WTC11 (cell line): ENCODE measurements around the gene HOXD8. TPM values are rescaled to one million over a fixed set of nuclear protein-coding genes. Genes with fewer than 3 reads are reported as not detected.

Experiments
- ATAC-seq: fragments of 200-7000 bp; cut with Tn5 transposase; 2 replicates; pipeline ENCODE4 v1.10.0; 2021; ENCODE audit warnings: mild to moderate bottlenecking, moderate library complexity
- CTCF ChIA-PET: fragments of 300-600 bp; sonication (Branson Sonifier 250); formaldehyde crosslinking; loops from one replicate; lab custom pipeline; 2021; ENCODE audit warnings: antibody characterized with exemption; lab: Charles Lee
- POLR2A ChIA-PET: fragments of 350-600 bp; sonication (Branson Sonifier 250); formaldehyde crosslinking; loops from one replicate; lab custom pipeline; 2021; ENCODE audit warnings: antibody characterized with exemption; lab: Charles Lee
- DNase-seq: peaks from one replicate; pipeline ENCODE4 v3.0.0; 2021; ENCODE audit warnings: low spot score
- H3K27ac Mint-ChIP-seq: 2 replicates; pipeline ENCODE4 v1.8.0; 2021; ENCODE audit warnings: mixed read lengths
- H3K27me3 Mint-ChIP-seq: 2 replicates; pipeline ENCODE4 v1.8.0; 2021; ENCODE audit warnings: low read depth, mild to moderate bottlenecking, moderate library complexity, mixed read lengths
- H3K36me3 Mint-ChIP-seq: 2 replicates; pipeline ENCODE4 v1.8.0; 2021; ENCODE audit warnings: mixed read lengths
- H3K4me1 Mint-ChIP-seq: 2 replicates; pipeline ENCODE4 v1.8.0; 2022; ENCODE audit warnings: mixed read lengths
- H3K4me3 Mint-ChIP-seq: 2 replicates; pipeline ENCODE4 v1.8.0; 2021; ENCODE audit warnings: mild to moderate bottlenecking, moderate library complexity, mixed read lengths
- H3K9me3 Mint-ChIP-seq: 2 replicates; pipeline ENCODE4 v1.8.0; 2021; ENCODE audit warnings: mixed read lengths
- ELF4 ChIP-seq: sonication (generic); formaldehyde crosslinking; IDR thresholded peaks from 2 replicates; pipeline ENCODE4 v1.8.1; 2022; ENCODE audit warnings: low read depth, mild to moderate bottlenecking, moderate library complexity, missing genetic modification reagents
- ESRRA ChIP-seq: sonication (generic); formaldehyde crosslinking; IDR thresholded peaks from 2 replicates; pipeline ENCODE4 v1.8.1; 2022; ENCODE audit warnings: mild to moderate bottlenecking, missing genetic modification reagents, borderline replicate concordance
- FOXK1 ChIP-seq: sonication (generic); formaldehyde crosslinking; IDR thresholded peaks from 2 replicates; pipeline ENCODE4 v1.8.0; 2022; ENCODE audit warnings: mild to moderate bottlenecking, moderate library complexity, missing genetic modification reagents
- IRF2 ChIP-seq: sonication (generic); formaldehyde crosslinking; IDR thresholded peaks from 2 replicates; pipeline ENCODE4 v1.8.0; 2022; ENCODE audit warnings: low read depth, missing genetic modification reagents, borderline replicate concordance
- SMAD4 ChIP-seq: sonication (generic); formaldehyde crosslinking; IDR thresholded peaks from 2 replicates; pipeline ENCODE4 v1.8.0; 2022; ENCODE audit warnings: mild to moderate bottlenecking, missing genetic modification reagents
- SP1 ChIP-seq: sonication (generic); formaldehyde crosslinking; conservative IDR thresholded peaks from 2 replicates; pipeline ENCODE4 v1.8.1; 2022; ENCODE audit warnings: missing genetic modification reagents
- ZNF121 ChIP-seq: sonication (generic); formaldehyde crosslinking; IDR thresholded peaks from 2 replicates; pipeline ENCODE4 v1.8.0; 2023; ENCODE audit warnings: missing genetic modification reagents
- total RNA-seq: library from RNA; stranded (reverse); gene quantifications from 3 replicates; pipeline ENCODE4 v1.2.3, GENCODE V29; 2021
- TF ChIP-seq, protein P1 (sequence below): sonication (generic); formaldehyde crosslinking; IDR thresholded peaks from 2 replicates; pipeline ENCODE4 v1.8.1; 2023; ENCODE audit warnings: mild to moderate bottlenecking, missing genetic modification reagents, moderate library complexity
- TF ChIP-seq, protein P2 (sequence below): sonication (generic); formaldehyde crosslinking; IDR thresholded peaks from 2 replicates; pipeline ENCODE4 v1.8.1; 2022; ENCODE audit warnings: mild to moderate bottlenecking, moderate library complexity, missing genetic modification reagents
- TF ChIP-seq, protein P3 (sequence below): sonication (generic); formaldehyde crosslinking; IDR thresholded peaks from 2 replicates; pipeline ENCODE4 v1.8.0; 2022; ENCODE audit warnings: mild to moderate bottlenecking, missing genetic modification reagents
- TF ChIP-seq, protein P4 (sequence below): fragments of 250-450 bp; sonication (Bioruptor Pico); IDR thresholded peaks from 2 replicates; pipeline ENCODE4 v2.1.2; 2022; ENCODE audit warnings: mild to moderate bottlenecking, moderate library complexity
- TF ChIP-seq, protein P5 (sequence below): sonication (generic); formaldehyde crosslinking; IDR thresholded peaks from 2 replicates; pipeline ENCODE4 v1.8.0; 2023; ENCODE audit warnings: missing genetic modification reagents, mild to moderate bottlenecking, borderline replicate concordance
- TF ChIP-seq, protein P6 (sequence below): fragments of 250-450 bp; sonication (Bioruptor Pico); IDR thresholded peaks from 2 replicates; pipeline ENCODE4 v1.8.0; 2021; ENCODE audit warnings: mild to moderate bottlenecking
- TF ChIP-seq, protein P7 (sequence below): fragments of 250-450 bp; sonication (Bioruptor Pico); IDR thresholded peaks from 2 replicates; pipeline ENCODE4 v1.9.0; 2021; ENCODE audit warnings: mild to moderate bottlenecking
- TF ChIP-seq, protein P8 (sequence below): sonication (generic); formaldehyde crosslinking; IDR thresholded peaks from 2 replicates; pipeline ENCODE4 v1.8.1; 2022; ENCODE audit warnings: missing genetic modification reagents, borderline replicate concordance

HOXD8 gene
- total RNA-seq, 1 experiment from 2014 or later: not detected

DNA sequence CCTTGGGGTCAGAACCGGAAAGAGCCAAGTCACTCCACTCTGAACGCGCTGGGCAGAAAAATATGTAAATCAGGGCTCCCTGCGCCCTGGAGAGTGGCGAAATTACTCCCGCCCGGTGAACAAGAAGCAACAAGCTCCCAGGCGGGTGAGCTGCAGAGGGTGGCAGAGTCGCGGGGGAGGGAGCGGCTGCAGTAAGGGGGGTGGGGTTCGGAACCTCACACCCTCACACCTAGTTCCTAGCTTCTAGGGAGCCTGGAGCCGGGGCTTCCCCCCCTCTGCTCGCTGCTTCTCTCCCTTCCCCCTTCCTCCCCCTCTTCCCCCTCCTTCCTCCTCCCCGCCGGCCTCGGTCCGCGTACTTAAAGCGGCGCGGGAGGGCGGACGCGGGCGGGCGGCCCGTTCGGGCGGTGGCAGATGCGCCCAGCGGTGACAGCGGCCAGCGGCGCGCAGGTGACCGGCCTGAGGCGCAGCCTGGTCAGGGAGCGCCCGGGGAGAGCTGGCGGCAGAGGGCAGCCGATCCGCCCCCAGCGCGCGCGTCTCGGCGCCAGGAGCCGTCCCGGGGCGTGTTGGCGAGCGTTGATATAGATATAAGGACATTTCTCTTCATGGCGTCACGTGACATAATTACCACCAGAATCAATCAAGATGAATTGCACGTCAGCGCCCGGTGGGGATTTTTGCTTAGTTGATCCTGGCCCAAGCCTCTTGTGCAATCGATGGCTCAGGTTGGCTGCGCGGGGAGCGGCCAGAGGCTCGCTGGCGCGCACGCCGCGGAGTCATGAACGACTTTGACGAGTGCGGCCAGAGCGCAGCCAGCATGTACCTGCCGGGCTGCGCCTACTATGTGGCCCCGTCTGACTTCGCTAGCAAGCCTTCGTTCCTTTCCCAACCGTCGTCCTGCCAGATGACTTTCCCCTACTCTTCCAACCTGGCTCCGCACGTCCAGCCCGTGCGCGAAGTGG, 22.6 kb upstream of the HOXD8 start, which contains the start of gene HOXD11:
Gene HOXD11, plus strand, starts transcription at position 700 of the 959 bp plus-strand sequence. Its CDS starts 76 bp downstream, at position 776.
- CTCF ChIA-PET: interaction anchor here (1.0 to 2.4 kb wide), 4 partner anchors 10 to 69 kb away, joined by 3 to 14 read pairs (median 4); no protein-coding TSS in a partner anchor
- Mint-ChIP-seq H3K9me3 (no peaks in the 10 kb centered on the region), H3K27me3 (peaks cover 98% of the 10 kb centered on the region), H3K27ac (no peak within 1 kb of the TSS), H3K4me1 (peaks cover 39% of the 10 kb centered on the region), H3K36me3 (no peaks in the 10 kb centered on the region), H3K4me3 (peak within 1 kb of the TSS; percentile 61)
- TF ChIP-seq ZNF121 (0 out of 2 replicates have a peak, but pooled peaks have one; percentile 2), SP1 (CRISPR knock-in tag) (no peak)
- TF ChIP-seq, protein P1, sequence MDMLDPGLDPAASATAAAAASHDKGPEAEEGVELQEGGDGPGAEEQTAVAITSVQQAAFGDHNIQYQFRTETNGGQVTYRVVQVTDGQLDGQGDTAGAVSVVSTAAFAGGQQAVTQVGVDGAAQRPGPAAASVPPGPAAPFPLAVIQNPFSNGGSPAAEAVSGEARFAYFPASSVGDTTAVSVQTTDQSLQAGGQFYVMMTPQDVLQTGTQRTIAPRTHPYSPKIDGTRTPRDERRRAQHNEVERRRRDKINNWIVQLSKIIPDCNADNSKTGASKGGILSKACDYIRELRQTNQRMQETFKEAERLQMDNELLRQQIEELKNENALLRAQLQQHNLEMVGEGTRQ: peak; percentile 70
- TF ChIP-seq, protein P2, sequence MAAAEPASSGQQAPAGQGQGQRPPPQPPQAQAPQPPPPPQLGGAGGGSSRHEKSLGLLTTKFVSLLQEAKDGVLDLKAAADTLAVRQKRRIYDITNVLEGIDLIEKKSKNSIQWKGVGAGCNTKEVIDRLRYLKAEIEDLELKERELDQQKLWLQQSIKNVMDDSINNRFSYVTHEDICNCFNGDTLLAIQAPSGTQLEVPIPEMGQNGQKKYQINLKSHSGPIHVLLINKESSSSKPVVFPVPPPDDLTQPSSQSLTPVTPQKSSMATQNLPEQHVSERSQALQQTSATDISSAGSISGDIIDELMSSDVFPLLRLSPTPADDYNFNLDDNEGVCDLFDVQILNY: peak; percentile 35; the same call in 1 of the 2 replicates
- TF ChIP-seq, protein P3, sequence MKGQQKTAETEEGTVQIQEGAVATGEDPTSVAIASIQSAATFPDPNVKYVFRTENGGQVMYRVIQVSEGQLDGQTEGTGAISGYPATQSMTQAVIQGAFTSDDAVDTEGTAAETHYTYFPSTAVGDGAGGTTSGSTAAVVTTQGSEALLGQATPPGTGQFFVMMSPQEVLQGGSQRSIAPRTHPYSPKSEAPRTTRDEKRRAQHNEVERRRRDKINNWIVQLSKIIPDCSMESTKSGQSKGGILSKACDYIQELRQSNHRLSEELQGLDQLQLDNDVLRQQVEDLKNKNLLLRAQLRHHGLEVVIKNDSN (CRISPR knock-in tag): peak; percentile 55; the same call in 1 of the 2 replicates
- POLR2A ChIA-PET: interaction anchor here (0.5 to 0.7 kb wide), 3 partner anchors 28 to 1121 kb away, joined by 3 read pairs; no protein-coding TSS in a partner anchor
- DNase-seq: peak; percentile 67
- ATAC-seq: peak; percentile 14

DNA sequence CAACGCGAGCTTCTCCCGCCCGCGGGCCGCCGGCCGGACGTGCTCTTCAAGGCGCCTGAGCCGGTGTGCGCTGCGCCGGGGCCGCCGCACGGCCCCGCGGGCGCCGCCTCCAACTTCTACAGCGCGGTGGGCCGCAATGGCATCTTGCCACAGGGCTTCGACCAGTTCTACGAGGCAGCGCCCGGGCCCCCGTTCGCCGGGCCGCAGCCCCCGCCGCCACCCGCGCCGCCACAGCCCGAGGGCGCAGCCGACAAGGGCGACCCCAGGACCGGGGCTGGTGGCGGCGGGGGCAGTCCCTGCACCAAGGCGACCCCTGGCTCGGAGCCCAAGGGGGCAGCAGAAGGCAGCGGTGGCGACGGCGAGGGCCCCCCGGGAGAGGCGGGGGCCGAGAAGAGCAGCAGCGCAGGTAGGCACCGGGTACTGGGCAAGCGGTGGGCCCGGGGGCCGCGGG, 21.7 kb upstream of the HOXD8 start:
- ChIA-PET POLR2A (no interaction called here), CTCF (interaction anchor here (1.0 to 2.4 kb wide), 3 partner anchors 11 to 447 kb away, joined by 3 to 14 read pairs (median 3); no protein-coding TSS in a partner anchor)
- H3K36me3 Mint-ChIP-seq: no peaks in the 10 kb centered on the region
- no peak overlapping the region for H3K4me3 Mint-ChIP-seq
- DNase-seq (no peak), ATAC-seq (no peak)
- TF ChIP-seq ELF4 (CRISPR knock-in tag): no peak
- no peak for TF ChIP-seq FOXK1 (CRISPR knock-in tag)
- TF ChIP-seq, protein P4, sequence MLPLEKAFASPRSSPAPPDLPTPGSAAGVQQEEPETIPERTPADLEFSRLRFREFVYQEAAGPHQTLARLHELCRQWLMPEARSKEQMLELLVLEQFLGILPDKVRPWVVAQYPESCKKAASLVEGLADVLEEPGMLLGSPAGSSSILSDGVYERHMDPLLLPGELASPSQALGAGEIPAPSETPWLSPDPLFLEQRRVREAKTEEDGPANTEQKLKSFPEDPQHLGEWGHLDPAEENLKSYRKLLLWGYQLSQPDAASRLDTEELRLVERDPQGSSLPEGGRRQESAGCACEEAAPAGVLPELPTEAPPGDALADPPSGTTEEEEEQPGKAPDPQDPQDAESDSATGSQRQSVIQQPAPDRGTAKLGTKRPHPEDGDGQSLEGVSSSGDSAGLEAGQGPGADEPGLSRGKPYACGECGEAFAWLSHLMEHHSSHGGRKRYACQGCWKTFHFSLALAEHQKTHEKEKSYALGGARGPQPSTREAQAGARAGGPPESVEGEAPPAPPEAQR (CRISPR knock-in tag): no peak
- H3K4me1 Mint-ChIP-seq: peaks cover 42% of the 10 kb centered on the region
- no peaks in the 10 kb centered on the region for H3K9me3 Mint-ChIP-seq
- H3K27me3 Mint-ChIP-seq: peaks cover 98% of the 10 kb centered on the region
- H3K27ac Mint-ChIP-seq: no peak overlapping the region

DNA sequence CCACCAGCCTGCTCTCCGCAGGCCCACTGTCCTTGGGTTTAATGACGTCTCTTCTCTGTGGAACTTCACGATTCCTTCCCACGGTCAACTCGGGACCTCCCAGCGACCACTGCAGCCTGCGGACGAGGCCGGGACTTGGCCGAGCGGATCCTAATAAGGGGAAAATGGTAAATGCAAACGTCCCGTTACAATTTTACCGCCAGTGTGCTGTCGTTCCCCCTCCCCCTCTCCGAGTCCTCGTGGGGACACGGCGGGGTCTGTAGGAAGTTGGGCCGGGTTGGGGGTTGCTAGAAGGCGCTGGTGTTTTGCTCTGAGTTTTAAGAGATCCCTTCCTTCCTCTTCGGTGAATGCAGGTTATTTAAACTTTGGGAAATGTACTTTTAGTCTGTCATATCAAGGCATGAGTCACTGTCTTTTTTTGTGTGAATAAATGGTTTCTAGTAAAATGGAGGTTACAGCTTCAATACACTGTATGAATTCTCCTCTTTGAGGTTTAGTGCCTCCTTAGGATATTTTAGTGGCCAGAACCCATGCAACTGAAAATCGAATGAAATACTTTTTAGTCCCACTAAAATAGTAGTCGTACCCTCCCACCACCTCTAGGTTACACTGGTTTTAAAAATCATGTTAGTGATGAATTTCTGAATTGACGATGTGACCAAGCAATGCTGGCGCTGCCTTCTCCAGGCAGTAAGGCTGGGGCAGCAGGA, 20.2 kb upstream of the HOXD8 start:
- Mint-ChIP-seq H3K4me1 (peaks cover 42% of the 10 kb centered on the region), H3K9me3 (no peaks in the 10 kb centered on the region), H3K27me3 (peaks cover 98% of the 10 kb centered on the region), H3K4me3 (no peak overlapping the region), H3K36me3 (0 out of 2 replicates have a peak, but pooled peaks cover 4% of the 10 kb centered on the region), H3K27ac (no peak overlapping the region)
- ChIA-PET CTCF (no interaction called here), POLR2A (no interaction called here)
- DNase-seq (no peak), ATAC-seq (no peak)
- TF ChIP-seq, protein P5, sequence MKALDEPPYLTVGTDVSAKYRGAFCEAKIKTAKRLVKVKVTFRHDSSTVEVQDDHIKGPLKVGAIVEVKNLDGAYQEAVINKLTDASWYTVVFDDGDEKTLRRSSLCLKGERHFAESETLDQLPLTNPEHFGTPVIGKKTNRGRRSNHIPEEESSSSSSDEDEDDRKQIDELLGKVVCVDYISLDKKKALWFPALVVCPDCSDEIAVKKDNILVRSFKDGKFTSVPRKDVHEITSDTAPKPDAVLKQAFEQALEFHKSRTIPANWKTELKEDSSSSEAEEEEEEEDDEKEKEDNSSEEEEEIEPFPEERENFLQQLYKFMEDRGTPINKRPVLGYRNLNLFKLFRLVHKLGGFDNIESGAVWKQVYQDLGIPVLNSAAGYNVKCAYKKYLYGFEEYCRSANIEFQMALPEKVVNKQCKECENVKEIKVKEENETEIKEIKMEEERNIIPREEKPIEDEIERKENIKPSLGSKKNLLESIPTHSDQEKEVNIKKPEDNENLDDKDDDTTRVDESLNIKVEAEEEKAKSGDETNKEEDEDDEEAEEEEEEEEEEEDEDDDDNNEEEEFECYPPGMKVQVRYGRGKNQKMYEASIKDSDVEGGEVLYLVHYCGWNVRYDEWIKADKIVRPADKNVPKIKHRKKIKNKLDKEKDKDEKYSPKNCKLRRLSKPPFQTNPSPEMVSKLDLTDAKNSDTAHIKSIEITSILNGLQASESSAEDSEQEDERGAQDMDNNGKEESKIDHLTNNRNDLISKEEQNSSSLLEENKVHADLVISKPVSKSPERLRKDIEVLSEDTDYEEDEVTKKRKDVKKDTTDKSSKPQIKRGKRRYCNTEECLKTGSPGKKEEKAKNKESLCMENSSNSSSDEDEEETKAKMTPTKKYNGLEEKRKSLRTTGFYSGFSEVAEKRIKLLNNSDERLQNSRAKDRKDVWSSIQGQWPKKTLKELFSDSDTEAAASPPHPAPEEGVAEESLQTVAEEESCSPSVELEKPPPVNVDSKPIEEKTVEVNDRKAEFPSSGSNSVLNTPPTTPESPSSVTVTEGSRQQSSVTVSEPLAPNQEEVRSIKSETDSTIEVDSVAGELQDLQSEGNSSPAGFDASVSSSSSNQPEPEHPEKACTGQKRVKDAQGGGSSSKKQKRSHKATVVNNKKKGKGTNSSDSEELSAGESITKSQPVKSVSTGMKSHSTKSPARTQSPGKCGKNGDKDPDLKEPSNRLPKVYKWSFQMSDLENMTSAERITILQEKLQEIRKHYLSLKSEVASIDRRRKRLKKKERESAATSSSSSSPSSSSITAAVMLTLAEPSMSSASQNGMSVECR (CRISPR knock-in tag): no peak
- TF ChIP-seq IRF2 (CRISPR knock-in tag) (no peak), SMAD4 (CRISPR knock-in tag) (no peak), ESRRA (no peak), SP1 (CRISPR knock-in tag) (no peak)
- TF ChIP-seq, protein P6, sequence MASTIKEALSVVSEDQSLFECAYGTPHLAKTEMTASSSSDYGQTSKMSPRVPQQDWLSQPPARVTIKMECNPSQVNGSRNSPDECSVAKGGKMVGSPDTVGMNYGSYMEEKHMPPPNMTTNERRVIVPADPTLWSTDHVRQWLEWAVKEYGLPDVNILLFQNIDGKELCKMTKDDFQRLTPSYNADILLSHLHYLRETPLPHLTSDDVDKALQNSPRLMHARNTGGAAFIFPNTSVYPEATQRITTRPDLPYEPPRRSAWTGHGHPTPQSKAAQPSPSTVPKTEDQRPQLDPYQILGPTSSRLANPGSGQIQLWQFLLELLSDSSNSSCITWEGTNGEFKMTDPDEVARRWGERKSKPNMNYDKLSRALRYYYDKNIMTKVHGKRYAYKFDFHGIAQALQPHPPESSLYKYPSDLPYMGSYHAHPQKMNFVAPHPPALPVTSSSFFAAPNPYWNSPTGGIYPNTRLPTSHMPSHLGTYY (CRISPR knock-in tag): no peak
- TF ChIP-seq, protein P7, sequence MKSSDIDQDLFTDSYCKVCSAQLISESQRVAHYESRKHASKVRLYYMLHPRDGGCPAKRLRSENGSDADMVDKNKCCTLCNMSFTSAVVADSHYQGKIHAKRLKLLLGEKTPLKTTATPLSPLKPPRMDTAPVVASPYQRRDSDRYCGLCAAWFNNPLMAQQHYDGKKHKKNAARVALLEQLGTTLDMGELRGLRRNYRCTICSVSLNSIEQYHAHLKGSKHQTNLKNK: no peak
- TF ChIP-seq, protein P8, sequence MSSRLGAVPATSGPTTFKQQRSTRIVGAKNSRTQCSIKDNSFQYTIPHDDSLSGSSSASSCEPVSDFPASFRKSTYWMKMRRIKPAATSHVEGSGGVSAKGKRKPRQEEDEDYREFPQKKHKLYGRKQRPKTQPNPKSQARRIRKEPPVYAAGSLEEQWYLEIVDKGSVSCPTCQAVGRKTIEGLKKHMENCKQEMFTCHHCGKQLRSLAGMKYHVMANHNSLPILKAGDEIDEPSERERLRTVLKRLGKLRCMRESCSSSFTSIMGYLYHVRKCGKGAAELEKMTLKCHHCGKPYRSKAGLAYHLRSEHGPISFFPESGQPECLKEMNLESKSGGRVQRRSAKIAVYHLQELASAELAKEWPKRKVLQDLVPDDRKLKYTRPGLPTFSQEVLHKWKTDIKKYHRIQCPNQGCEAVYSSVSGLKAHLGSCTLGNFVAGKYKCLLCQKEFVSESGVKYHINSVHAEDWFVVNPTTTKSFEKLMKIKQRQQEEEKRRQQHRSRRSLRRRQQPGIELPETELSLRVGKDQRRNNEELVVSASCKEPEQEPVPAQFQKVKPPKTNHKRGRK: no peak
